ENCODE measurements around the gene IL9.
"Not testable (repeated sequence)": the region's sequence is repeated elsewhere in the genome, so short reads cannot be mapped to it uniquely, and the experiment has no call there.

IL9 gene

DNA sequence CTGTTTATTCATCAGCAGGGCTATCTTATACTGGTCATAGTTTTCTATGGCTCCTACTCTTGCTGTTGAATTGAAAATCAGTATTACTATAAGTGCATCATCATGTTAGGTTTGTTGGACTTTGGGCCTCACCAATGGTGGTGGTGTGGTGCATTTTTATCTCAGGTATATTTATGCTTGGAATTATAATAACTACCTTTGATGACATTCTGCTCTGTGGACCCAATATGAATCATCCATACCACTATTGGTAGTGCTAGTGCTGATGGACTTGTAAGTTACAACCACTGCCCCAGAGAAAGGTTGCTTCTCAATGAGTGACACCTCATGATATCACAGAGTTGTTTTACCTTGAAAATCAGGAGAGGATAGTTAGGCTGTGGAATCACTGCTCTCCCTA lies 28.0 kb downstream of the IL9 start:
- no peak for DNase-seq (ENCODE audit: low read depth)

DNA sequence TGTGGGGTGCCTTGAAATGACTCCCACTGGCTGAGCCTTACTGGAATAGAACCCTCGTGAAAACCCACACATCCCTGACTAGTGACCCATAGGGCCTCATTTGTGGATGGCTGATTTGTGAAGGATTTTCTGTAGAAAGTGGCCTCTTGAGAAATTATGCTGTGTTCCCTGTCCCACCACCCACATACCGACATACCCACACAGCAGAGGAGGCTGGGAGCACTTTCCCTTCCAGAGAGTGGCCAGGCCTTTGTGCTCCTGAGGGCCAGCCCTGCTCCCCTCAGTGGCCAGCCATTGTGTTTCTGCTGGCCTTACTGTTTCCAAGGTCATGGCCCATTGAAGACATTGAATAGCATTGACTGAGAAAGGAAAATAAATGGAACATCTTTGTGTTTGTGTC lies 29.6 kb downstream of the IL9 start:
- no peak for DNase-seq (ENCODE audit: low read depth)

DNA sequence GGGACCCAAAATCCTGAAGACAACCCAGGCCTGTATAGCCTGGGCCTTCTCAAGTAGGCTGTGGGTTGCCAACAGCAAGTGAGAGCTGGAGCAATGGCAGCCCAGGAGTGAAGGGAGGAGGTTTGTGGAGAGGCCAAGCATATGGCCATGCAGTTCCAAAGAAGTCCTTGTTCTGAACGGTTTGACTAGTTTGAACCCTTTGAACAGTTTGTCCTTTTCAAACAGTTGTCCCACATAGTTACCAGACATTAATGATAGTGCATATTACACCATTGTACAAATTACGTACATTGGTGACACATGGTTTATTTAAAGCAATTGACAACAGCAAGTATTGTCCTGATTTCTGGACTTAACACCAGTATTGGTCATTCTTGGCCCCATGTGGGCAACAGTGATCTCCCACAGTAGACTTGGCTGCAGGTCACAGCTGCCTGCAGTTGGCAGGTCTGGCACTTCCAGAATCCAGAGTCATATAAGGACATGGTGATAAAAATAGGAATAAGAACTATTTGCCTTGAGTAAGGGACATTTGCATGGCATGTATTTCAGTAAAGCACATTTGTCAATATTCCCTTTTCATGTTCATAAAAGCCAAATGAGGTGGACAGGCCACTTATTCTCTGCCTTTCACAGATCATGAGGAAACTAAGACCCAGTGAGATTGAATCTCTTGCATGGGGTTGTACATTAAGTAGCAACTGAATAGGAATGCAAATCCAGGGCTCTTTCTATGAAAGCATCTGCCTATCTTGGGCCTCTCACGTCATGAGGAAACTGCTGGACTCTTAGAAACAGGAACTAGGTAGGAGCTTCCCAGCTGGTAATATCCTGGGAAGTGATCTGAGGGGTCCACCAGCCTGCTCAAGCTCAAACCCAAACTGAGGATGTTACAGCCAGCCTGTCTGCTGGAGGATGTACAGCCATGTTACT lies 30.9 kb downstream of the IL9 start:
- no peak for DNase-seq (ENCODE audit: low read depth)

DNA sequence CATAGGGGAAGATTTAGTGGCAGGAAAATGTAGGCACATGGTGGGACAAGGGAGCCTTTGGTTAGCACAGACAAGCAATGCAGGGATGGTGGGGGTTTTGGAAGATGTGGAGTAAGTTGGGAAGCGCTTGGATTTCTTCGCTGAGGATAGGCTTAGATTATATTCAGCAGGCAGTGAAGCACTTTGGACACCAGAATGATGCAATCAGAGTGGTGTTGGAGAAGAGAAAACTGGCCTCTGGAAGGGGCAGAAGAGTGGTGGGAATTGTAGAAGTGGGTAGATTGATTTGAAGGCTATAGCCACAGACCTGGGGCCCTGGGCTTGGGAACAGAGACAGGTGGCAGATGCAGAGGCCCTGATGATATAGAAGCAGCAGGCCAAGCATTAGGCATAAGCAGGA lies 32.9 kb downstream of the IL9 start:
- DNase-seq (ENCODE audit: low read depth), result no peak

DNA sequence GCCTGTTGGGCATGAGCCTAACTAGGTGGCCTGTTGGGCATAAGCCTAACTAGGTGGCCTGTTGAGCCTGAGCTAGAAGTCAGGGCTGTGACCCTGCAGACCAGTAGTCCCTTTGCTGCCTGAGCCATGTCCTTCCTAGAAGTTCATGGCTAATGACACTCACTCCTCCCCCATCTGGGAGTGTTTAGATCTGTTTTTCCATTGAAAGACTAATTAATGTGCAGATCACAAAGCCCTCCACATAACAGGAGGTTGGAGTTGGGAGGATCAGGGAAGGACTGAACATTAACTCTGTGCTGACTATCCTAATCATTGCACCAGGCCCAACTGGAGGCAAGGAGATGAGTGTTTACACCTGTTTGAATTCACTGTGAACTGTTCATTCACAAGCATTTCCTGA lies 33.6 kb downstream of the IL9 start:
- DNase-seq (ENCODE audit: low read depth), result no peak

DNA sequence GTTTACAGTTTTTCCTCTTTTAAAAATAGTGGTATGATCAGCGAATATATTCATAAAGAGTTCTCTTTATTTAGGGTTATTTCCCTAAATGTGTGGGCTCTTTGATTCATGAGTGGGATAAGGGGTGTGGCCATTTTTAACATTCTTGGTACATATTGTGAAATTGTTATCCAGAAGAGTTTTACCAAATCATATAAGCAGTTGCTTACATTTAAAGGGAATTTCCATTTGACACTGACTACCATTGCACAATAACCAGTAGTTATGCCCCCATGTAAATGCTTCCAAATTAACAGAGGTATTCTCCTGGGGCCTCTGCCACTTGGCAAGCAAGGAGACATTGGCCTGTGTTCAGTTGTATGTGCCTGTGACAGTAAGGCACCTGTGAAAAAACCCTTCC lies 34.0 kb downstream of the IL9 start:
- peak; percentile 4 for DNase-seq (ENCODE audit: low read depth)

GRCh38 chr5:135859641-135860040 lies 36.0 kb downstream of the IL9 start:
- DNase-seq (ENCODE audit: low read depth), result no peak

GRCh38 chr5:135859186-135859585 lies 36.5 kb downstream of the IL9 start:
- not testable (repeated sequence) for DNase-seq (ENCODE audit: low read depth)

DNA sequence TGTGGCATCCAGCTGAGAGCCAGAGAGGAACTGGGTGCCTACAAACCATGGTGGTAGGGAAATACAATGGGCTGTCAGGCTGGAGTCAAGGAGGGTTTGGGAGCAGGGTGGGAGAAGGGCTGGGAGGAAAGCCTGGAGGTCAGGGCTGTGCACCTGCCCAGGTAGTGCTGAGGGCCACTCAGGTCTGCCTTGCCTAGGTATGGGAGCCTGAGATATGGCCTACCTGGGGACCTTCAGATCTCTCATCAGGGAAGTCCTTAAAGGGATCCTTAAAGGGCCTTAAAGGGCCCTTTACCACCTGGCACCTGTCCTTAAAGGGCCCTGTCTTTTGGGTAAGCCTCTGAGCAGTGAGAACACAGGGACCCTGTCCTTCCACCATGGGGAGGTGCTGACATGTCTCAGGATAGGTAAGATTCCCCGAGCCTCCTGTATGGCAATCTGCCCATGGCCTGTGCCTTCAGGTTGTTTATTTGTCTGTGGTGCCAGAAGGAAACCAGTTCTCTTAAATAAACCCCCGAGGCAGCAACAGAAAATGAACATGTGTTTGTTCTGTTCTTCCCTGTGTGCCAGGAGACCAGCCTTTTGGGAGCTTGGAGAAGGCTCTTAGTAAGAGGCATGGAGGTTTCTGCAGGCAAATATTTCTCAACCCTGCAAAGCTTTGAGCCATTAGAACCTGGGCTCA lies 37.9 kb downstream of the IL9 start:
- DNase-seq (ENCODE audit: low read depth), result no peak

GRCh38 chr5:135851915-135852845 lies 43.5 kb downstream of the IL9 start:
- DNase-seq (ENCODE audit: low read depth), result no peak

DNA sequence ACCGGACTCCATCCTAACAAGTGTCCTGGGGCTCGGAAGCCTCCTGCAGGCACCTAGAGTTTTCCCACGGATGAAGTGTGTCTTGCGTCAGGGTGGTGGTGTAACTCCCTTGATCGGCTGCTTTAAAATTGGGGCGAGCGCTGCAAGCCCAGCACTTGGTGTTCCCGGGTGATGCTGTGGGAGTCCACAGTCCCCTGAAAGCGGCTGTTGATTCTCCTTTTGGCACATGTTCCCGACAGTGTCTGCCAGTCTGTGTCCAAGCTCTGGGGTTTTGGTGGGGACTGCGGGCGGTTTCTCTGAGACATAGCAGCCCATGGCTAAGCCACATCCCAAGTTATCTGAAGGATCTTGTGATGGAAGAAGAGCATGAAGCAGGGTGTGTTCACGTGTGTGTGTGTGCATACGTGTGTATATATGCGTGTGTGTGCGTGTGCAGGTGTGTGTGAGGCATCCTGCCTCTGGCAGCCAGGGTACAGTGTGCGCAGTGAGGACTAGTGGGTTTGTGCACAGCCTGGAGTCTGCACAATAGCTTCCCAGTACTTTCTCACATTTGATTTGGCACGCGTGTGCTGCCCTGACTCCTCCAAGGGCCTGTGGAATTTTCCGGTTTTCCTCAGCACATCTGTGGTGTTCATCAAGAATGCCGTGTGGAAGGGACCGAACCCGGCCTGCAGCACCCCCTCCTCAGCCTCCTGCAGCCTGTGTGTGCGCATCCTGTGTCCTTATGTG lies 44.3 kb downstream of the IL9 start:
- no peak for DNase-seq (ENCODE audit: low read depth)

GRCh38 chr5:135850671-135851070 lies 45.0 kb downstream of the IL9 start:
- no peak for DNase-seq (ENCODE audit: low read depth)

DNA sequence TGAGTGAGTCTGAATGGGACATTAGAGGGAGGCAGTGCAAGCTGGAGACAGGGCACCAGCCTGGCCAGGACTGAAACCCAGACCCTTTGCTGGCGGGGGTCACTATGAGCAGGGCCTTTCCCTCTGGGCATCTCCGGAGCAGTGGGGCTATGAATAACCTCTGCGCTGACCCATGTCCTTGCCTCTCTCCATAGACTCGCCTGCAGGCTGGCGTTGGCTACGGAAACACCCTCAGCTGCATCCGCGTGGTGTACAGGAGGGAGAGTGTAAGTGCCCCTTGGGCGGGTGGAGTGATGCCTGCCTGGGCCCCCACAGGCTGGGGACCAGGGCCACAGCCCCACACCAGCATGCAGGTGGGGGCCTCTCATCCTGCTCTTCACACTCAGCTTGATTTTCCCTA lies 45.4 kb downstream of the IL9 start:
- DNase-seq (ENCODE audit: low read depth), result no peak

DNA sequence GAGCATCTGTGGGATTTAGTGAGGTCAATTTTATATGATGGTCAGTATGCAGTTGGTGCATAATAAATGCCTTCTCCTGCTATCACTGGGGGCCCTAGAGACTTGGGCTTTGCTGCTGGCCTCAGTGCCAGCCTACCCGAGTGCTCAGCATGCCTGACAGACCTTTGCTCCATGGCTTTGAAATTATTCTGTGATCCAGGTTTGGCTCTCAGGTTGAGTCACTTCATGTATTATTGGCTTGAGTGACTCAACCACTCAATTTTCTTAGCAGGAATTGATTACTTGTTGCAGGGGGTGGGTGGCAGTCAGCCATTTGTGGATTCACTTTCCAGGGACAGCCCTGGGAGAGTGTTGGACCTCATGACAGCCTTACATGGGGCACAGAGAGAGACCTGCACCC lies 47.7 kb downstream of the IL9 start:
- no peak for DNase-seq (ENCODE audit: low read depth)

- no peak for DNase-seq (ENCODE audit: low read depth)
Measured at GRCh38 chr5:135846311-135846710, 49.3 kb downstream of the IL9 start.

DNA sequence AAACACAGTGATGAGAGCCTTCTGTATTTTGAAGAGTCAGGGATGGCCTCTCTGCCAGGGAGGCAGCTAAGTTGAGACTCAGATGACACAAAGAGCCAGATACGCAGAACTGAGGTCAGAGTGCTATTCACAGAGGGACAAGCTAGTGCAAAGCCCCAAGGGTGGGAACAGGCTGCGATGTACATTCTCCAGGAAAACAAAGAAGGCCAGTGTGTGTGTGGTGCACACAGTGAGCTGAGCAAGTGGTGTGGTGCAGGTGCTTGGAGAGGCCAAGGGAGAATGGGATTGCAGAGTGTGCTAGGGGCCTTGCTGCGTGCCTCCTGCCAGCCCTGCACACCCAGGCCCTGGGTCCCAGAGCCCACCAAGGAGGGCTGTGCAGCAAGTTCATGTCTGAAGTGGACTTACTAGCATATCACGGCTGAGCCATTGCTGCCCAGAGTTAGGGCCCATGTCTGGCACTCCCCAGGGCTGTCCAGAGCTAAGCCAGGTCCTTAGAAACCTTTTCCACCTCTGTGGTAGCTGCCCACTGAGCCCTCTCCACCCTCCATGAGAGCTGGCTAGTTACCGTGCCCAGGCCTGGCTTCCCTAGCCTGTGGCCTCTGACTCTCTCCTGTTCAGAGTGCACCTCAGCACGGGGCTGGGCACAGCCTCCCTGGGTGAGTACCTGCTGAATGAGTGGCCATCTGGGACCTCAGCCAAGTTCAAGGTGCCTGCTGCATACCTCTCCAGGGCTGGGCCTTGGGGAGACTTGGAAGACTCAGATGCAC lies 51.9 kb downstream of the IL9 start:
- DNase-seq (ENCODE audit: low read depth), result no peak

DNA sequence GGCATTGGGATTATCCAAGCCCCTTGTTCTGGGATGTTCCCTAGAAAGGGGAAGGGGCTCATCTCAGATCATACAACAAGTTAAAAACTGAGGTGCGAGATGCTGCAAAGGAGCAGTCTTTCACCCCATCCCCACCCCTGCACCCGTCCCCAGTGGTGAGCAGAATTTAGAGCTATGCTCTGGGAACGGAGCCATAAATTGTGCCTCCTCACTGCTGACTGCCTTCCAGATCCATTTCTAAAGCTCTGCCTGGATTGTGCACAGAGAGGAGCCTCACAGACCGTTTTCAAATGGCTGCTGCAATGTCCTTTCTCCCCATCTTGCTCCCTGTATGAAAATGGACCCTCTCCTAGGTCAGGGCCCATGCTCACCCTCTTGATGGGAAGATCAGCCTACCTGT lies 52.9 kb downstream of the IL9 start:
- DNase-seq (ENCODE audit: low read depth), result no peak

Measured in iris pigment epithelial cell (primary cell).